Upper lobe of left lung (tissue), 4 donors: Measurements from ENCODE around the gene FYN.

ENCODE experiments used
- EP300 ChIP-seq, 4 donors: sonication (generic); formaldehyde crosslinking; IDR thresholded peaks; one replicate each; pipeline ENCODE4 v1.5.1; 2017; ENCODE audit warnings: antibody characterized with exemption in 4 of 4, control low read depth in 2 of 4
- POLR2A ChIP-seq, 4 donors: fragments of 450-650 bp; IDR thresholded peaks; one replicate each; pipeline ENCODE4 v1.5.1; 2016 to 2017; ENCODE audit warnings: antibody characterized with exemption in 4 of 4, mild to moderate bottlenecking in 2 of 4
- POLR2AphosphoS5 ChIP-seq, 2 donors: sonication (generic); formaldehyde crosslinking; IDR thresholded peaks; one replicate each; pipeline ENCODE4 v1.5.1; 2017; ENCODE audit warnings: antibody characterized with exemption in 2 of 2
- TF ChIP-seq, protein P1 (sequence below), 6 experiments: fragments of 450-650 bp in 4 of 6; fragments of 200-600 bp in 2 of 6; sonication (generic) in 2 of 6; IDR thresholded peaks; one replicate each; pipeline ENCODE4 v1.5.1; 2016 to 2019; ENCODE audit warnings: antibody characterized with exemption in 6 of 6

DNA sequence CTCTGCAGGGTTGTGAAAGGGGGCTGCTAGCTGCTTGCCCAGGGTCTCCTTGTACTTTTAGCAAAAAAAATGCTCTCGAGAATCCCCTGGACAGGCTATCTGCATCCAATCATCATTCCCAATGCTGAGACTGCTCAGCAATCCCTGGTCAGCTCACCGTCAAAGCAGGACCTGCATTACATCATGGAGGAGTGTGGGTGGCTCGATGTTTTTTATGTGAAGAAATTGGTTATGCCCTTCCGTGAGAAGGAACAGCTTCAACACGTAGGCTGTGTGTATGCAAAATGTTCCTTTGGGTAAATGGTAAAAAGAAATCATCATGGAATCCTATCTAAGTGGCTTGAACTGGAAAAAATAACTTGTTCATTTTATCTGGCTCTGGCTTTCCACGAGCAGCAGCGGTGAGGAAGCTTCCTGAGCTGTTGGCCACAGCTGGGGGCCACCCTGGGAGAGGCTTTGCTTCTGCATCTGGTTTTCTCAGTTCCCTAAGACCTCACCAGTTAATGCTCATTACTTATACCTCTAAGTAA lies 111.4 kb downstream of the FYN start:
- TF ChIP-seq EP300 (IDR thresholded peaks at IDR 0.05), result no peak
- no peak for TF ChIP-seq POLR2AphosphoS5 (IDR thresholded peaks at IDR 0.05)
- TF ChIP-seq, protein P1, sequence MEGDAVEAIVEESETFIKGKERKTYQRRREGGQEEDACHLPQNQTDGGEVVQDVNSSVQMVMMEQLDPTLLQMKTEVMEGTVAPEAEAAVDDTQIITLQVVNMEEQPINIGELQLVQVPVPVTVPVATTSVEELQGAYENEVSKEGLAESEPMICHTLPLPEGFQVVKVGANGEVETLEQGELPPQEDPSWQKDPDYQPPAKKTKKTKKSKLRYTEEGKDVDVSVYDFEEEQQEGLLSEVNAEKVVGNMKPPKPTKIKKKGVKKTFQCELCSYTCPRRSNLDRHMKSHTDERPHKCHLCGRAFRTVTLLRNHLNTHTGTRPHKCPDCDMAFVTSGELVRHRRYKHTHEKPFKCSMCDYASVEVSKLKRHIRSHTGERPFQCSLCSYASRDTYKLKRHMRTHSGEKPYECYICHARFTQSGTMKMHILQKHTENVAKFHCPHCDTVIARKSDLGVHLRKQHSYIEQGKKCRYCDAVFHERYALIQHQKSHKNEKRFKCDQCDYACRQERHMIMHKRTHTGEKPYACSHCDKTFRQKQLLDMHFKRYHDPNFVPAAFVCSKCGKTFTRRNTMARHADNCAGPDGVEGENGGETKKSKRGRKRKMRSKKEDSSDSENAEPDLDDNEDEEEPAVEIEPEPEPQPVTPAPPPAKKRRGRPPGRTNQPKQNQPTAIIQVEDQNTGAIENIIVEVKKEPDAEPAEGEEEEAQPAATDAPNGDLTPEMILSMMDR (IDR thresholded peaks at IDR 0.05), result no peak
- TF ChIP-seq POLR2A (IDR thresholded peaks at IDR 0.05), result no peak
